GM10847 (cell line): ENCODE data around the gene FAM217B.

Experiments used
- POLR2A ChIP-seq: IDR thresholded peaks from 2 replicates; pipeline ENCODE4 v1.6.1; 2011; ENCODE audit not compliant: insufficient read length; ENCODE audit errors: extremely low read depth

FAM217B gene

DNA sequence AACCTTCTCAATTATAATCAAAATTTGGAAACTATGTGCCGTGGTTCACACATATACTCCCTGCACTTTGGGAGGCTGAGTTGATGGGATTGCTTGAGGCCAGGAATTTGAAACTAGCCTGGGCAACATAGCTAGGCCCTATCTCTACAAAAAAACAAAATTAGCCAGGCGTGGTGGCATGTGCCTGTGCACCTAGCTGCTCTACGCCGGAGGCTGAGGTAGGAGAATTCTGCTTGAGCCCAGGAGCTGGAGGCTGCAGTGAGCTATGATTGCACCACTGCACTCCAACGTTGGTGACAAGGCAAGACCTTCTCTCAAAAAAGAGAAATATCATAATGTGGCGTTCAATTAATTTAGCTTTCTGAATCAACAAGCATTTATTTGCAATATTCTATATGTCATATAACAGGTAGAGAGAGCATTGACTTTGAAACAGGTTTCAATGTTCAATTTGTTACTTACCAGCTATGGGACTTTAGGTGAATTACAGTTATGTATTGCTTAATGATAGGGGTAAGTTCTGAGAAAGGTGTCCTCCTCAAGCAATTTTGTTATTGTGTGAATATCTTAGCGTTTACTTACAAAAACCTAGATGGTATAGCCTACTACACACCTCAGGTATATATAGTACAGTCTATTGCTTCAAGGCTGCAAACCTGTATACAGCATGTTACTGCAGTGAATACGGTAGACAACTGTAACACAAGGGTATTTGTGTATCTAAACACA, 4.6 kb upstream of the FAM217B start:
- TF ChIP-seq POLR2A = no peak

DNA sequence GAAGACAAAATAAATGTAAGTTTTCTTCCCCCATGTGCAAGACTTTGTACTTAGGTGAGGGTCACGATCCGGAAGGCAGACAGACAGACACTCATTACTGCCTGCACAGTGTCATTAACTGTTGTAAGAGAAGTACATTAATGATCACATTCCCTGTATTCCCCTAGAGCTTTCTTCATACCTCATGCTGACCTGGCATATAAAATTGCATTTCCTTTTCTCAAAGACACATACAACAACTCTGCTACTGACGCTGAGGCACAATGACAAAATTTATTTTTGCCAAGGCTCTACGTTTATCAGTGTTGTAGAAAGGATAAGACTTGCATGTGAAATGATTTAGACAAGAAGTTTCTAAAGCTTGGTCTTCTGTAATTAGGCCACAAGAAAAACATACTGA, 3.8 kb upstream of the FAM217B start:
- TF ChIP-seq POLR2A = no peak

DNA sequence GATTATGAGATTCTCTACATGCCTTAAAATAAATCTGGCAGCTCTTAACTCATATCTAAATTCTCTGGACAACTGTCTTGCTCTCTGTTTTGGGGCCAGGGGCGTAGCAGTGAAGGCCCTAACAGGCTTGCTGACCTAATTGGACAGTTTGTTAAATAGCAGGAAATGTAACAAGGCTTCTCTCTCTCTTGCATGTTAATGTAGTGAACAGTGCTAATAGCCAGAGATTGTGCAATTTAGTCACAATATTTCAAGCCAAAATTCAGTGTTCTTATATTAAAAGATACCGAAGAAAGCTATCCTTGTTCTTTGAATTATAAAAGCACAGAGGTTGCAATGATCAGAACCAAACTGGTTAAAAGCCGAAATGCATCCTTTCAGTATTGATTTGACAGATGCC, 3.0 kb upstream of the FAM217B start:
- TF ChIP-seq POLR2A = no peak

DNA sequence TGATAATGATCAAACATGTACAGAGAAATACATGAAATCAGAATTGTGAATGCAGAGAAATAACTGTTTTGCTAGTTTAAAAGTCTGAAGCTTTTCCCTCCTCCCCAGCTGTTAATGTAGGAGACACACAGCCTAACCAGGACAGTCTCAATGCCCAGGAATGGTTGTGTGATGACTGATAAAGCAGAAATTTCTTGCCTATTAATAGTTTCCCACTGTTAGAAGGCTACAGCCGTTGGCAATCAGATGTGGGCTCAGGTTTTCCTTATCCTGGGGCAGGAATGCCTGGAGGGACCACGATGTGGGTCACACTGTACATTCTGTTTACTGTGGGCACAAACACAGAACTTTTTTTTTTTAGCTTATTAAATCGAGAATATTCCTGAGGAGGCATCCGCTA, 2.0 kb upstream of the FAM217B start:
- TF ChIP-seq POLR2A = no peak

DNA sequence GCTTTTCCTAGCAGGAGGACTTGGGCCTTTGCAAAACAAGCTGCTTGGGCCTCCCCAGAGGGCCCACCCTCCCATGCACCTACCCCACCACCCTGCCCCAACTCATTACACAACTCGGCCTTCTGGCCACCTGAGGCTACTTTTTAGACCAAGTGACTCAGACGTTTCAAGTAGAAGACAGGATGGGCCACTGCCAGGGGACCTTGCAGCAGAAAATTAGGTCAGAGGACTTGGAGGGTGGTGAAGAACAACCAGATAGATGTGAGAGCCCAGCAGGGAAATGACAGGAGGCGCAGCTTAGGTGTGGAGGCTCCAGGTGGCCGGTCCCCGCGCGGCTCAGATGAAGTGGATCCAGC, 1.5 kb upstream of the FAM217B start:
- TF ChIP-seq POLR2A = no peak

DNA sequence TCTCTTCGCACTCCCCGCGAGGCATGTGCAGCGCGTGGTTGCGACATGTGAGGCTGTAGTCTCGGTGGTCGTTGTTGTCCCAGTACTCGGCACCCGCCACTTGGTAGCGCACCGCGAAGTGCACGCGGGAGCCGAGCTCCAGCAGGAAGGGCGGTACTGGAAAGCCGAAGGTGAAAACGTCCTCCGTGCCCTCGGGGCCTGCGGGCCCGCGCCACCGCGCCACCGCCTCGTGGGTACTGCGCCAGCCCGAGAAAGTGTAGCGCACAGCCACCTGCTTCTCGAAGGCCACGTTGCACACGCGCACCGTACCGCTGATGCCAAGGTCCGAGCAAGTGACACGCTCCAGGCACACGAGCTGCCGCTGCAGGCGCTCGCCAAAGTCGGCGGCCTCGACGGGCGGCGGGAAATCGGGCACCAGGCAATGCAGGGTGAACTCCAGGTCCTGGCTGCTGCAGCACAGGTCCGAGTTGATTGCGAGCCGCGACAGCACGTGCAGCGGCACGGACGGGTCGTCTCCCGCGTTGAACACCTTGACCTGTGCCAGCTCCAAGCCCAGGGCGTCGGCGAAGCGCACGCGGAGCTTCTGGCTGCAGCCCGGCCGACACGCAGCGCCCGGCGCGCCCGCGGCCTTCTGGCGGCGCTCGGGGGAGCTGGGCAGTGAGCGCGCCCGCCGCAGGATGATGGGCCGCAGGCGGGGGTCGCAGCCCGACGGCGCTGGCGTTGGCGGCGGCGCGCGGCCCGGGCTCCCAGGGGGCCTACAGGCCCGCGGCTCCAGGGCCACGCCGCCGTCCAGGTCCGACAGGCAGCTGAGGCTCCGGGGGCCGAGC, 924 bp upstream of the FAM217B start:
- TF ChIP-seq POLR2A = no peak

DNA sequence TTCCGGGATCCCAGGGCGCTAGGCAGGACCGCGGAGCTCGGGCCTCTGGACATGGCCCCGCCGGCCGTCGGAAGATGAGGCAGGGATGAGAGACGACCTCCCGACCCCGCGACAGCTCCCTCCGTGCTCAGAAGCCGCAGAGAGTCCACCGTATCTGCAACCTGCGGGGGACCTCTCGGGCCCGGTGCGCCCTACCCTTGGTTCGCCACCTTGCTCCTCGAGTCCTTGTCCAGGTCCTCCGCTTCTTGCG, 385 bp upstream of the FAM217B start:
- no peak for TF ChIP-seq POLR2A

DNA sequence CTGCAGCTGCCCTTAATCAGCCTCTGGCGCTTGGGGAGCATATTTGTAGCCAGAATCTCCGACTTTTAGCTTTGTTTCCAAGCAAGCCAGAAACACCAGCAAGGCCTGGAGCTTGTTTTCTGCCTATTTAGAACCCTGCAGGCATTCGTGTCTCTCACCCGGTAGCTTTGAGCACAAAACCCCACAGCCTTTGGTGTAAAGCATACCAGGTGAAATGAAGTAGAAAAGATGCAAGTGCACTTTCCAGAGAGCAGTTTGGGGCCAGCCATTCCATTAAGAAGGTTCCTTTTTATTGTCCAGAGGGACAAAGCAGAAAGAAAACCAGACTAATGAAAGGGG, 736 bp downstream of the FAM217B start:
- no peak for TF ChIP-seq POLR2A

DNA sequence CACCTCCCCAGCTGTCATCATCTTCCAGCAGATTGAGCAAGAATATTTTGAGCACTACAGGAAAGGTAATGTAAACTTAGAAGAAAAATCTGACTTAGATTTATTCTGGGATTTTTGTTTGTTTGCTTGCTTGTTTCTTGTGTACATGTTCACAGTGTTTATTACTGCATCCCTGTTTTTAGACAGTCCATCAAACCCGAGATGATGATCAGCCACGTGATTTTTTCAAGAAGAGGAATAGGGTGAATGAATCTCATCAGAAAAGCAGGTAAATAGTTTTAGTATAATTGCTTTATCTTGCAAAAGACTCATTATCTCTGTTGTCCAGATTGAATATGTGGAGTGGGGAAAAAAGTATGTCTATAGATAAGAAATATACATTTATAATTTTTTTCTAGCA, 2.1 kb downstream of the FAM217B start:
- TF ChIP-seq POLR2A = no peak

DNA sequence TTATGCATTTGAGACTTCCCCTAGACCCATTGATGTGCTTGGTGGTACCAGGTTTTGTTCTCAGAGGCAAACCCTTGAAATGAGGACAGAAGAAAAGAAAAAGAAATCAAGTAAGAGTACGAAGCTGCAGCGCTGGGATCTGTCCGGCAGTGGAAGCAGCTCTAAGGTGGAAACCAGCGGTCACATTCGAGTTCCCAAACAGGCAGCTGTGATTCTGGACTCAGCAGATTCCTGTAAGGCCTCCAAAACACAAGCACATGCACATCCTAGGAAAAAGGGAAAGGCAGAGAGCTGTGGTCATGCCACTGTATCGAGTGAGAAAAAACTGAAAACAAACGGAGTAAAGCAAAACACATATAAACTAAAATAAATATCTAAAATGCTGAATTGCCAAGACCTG, 4.5 kb downstream of the FAM217B start:
- no peak for TF ChIP-seq POLR2A

DNA sequence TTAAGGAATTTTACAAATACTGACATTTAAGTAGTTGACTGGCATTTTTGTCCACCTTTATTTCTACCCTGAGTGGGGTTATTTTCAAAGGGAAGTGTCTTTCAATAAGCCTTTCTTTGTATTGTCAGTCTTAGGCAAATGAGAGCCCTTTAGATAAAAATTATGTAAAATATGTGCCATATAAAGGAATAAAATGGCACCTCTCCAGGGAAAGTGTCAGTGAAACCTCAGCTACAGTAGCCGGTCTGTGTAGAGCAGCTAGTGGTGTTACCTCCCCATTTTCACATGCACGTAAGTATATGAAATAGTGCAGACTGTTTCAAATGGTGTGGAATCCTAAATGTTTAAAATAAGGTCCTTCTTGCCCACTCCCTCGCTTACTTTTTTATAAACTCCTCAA, 5.0 kb downstream of the FAM217B start:
- TF ChIP-seq POLR2A = no peak

DNA sequence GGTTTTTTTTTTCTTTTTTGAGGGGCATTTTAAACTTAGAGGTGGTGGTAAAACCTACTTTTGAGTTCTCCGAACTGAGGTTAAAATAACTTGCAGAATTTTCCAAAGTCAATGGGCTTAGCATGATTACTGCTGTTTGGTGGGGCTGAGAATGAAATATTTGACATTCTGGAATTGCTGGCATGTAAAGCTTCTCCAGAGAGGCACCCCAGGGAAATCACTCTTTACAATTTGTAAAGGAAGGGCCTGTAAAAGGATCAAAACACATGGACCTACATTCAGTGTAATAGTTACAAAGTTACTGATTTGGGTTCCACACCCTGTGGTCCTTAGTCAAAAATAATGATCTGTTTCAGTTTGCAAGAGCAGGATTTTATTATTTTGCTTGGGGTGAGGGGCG, 5.5 kb downstream of the FAM217B start:
- TF ChIP-seq POLR2A = no peak

DNA sequence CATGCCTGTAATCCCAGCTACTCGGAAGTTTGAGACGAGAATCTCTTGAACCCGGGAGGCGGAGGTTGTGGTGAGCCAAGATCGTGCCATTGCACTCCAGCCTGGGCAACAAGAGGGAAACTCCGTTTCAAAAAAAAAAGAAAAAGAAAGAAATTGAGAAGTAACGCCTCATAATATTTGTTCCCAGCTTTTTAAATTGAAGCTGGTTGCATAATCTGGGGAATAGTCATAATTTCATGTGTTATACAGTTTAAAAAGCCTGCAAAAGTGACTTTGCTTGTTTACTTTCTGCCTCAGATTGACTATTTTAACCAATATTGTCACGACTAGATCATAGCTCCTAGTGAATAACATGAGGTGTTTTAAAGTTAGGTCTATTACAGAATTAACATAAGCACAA, 7.2 kb downstream of the FAM217B start:
- no peak for TF ChIP-seq POLR2A

DNA sequence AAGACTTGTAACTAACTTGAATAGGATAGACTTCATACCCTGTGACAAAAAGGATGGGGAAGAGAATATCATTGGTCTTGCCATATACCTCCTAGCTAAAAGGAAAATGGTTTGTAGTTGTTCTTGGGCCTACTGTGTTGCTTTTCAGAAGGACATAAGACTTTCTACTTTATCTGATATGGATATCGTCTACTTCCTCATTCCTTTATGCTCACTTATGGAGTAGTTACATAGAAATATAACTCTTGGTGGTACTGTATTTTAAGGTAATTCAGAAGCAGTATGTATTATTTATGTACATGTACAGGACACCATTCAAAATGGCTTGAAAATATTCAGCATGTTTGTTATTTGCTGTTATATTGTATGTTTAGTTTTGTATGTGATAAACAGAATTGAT, 8.0 kb downstream of the FAM217B start:
- TF ChIP-seq POLR2A = no peak

DNA sequence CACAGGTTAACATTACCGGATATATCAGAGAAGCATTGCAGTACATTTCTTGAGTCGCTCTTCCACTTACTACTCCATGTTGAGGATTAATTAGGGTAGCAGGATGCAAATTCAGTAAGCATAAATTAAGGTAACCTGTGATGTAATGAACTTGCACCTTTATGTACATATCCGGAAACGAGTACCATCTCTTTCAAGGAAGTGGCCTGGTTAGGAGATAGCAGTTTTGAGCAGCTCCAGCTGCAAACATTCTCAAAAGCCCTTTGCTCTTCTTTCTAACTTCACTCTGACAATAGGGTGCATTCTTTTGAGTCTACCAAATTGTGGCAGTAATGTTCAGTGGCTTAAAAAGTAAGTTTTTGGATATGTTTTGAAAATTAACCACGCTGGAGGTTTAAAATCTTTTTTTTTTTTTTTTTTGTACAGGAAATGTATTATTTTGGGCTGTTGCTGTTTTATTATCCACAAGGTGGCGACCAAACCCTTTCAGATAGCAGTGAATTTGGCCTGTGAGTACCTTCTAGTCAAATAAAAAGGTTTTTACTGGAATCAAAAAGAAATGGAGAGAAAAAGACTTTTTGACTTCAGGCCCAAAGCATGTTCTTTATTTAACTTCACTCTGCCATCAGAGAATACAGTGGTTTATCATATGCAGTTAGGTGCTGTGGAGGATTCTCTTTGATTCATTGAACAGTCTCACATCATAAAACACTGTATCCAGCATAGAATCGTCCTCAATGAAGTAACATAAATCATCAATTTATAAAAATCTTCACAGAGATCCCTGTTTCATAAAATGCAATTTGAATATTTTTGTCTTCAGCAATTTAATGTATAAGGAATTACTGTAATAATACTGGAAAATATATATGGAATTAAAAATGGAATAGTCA, 8.9 kb downstream of the FAM217B start:
- no peak for TF ChIP-seq POLR2A

DNA sequence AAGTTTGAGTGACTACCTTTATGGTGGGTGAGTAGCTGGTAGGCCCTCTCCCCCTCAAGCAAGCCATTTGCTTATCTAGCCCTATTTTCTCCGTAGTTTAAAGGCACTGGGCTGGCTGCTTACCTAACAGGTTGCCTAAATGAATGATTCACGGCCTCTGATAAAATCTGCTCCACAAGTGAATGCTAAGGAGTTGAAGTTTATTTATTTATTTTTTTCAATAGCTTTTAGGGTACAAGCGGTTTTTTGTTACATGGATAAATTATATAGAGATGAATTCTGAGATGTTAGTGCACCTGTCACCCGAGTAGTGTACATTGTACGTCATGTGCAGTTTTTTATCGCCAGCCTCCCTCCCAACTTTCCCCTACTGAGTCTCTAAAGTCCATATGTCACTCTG, 9.7 kb downstream of the FAM217B start:
- no peak for TF ChIP-seq POLR2A

DNA sequence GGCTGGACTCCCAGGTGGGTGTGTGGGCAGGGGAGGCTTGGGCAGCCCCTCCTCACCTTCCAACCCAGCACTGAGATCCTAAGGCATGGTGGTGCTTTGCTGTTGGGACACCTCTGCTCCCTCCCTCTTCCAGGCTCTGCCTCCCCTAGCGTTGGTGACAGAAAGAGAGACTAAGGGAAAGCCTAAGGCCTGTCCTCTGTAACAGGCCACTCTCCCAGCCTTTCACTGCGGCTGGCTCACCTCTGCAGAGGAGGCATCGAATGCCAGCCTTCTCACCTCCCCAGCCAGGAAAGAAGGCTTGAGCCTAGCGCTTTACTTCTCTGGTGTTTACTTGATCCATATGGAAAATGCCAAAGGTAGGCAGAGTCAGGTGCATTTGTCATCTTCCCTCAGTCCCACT, 14.5 kb downstream of the FAM217B start:
- no peak for TF ChIP-seq POLR2A
